C4-2B (cell line): ENCODE results near the gene PAMR1.

Experiments
- H3K27ac ChIP-seq: fragments of 450-650 bp; 2 replicates; pipeline ENCODE4 v1.5.1; 2017
- CTCF ChIP-seq: fragments of 450-650 bp; conservative IDR thresholded peaks from 2 replicates; pipeline ENCODE4 v1.5.1; 2017; ENCODE audit warnings: mild to moderate bottlenecking
- ZFX ChIP-seq: fragments of 450-650 bp; IDR thresholded peaks from 2 replicates; pipeline ENCODE4 v1.6.1; 2017

PAMR1 gene

GRCh38 chr11:35496416-35496815 is 29.0 kb downstream of the PAMR1 start:
- TF ChIP-seq CTCF (no peak), ZFX (no peak)

GRCh38 chr11:35494957-35495490 is 30.4 kb downstream of the PAMR1 start:
- TF ChIP-seq ZFX (no peak), CTCF (no peak)

More at GRCh38 chr11:35496416-35496815, 29.0 kb downstream of the PAMR1 start:
- no peak overlapping the region for H3K27ac ChIP-seq

GRCh38 chr11:35491231-35491871 is 34.1 kb downstream of the PAMR1 start:
- no peak overlapping the region for H3K27ac ChIP-seq
- no peak for TF ChIP-seq ZFX
- no peak for TF ChIP-seq CTCF

More at GRCh38 chr11:35494957-35495490, 30.4 kb downstream of the PAMR1 start:
- no peak overlapping the region for H3K27ac ChIP-seq

GRCh38 chr11:35488117-35488516 is 37.3 kb downstream of the PAMR1 start:
- no peak for TF ChIP-seq ZFX
- no peak for TF ChIP-seq CTCF
- H3K27ac ChIP-seq, result no peak overlapping the region

- TF ChIP-seq ZFX (no peak), CTCF (peak; percentile 77)
- no peak overlapping the region for H3K27ac ChIP-seq
Measured at GRCh38 chr11:35487532-35488078, 37.8 kb downstream of the PAMR1 start.

GRCh38 chr11:35486934-35487333 is 38.5 kb downstream of the PAMR1 start:
- no peak overlapping the region for H3K27ac ChIP-seq
- TF ChIP-seq ZFX (no peak), CTCF (no peak)

- no peak overlapping the region for H3K27ac ChIP-seq
- TF ChIP-seq CTCF (no peak), ZFX (no peak)
Measured at GRCh38 chr11:35486446-35486845, 39.0 kb downstream of the PAMR1 start.
